GM10266 (cell line): ENCODE measurements around the gene RAB44.
"Not testable (repeated sequence)": the region's sequence is repeated elsewhere in the genome, so short reads cannot be mapped to it uniquely, and the experiment has no call there.

ENCODE experiments used
- DNase-seq: peaks from one replicate; pipeline ENCODE4 v3.0.0; 2012; ENCODE audit errors: extremely low spot score
- TF ChIP-seq, protein P1 (sequence below): IDR thresholded peaks from 2 replicates; pipeline ENCODE4 v1.5.1; 2012; ENCODE audit warnings: mild to moderate bottlenecking, low read depth; ENCODE audit not compliant: control insufficient read depth, insufficient read depth; ENCODE audit errors: missing control alignments

Gene RAB44

DNA sequence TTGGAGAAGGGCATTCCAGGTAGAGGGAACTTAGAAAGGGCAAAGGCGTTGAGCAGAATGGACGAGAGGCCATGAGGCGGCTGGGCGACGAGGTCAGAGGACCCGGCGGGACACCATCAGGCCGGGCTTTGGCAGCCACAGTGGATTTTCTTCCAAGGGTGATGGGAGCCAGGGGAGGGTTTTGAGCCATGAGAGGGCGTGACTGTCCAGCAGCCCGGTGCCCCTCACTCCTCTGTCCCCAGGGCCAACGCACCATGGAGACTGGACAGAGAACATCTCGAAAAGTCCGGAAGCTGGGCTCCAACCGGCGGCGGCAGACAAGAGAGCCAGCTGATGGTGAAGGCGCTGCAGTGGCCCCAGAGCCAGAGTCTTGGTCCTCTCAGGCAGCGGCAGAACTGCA is 6.4 kb downstream of the RAB44 start:
- TF ChIP-seq, protein P1, sequence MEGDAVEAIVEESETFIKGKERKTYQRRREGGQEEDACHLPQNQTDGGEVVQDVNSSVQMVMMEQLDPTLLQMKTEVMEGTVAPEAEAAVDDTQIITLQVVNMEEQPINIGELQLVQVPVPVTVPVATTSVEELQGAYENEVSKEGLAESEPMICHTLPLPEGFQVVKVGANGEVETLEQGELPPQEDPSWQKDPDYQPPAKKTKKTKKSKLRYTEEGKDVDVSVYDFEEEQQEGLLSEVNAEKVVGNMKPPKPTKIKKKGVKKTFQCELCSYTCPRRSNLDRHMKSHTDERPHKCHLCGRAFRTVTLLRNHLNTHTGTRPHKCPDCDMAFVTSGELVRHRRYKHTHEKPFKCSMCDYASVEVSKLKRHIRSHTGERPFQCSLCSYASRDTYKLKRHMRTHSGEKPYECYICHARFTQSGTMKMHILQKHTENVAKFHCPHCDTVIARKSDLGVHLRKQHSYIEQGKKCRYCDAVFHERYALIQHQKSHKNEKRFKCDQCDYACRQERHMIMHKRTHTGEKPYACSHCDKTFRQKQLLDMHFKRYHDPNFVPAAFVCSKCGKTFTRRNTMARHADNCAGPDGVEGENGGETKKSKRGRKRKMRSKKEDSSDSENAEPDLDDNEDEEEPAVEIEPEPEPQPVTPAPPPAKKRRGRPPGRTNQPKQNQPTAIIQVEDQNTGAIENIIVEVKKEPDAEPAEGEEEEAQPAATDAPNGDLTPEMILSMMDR: no peak
- no peak for DNase-seq

DNA sequence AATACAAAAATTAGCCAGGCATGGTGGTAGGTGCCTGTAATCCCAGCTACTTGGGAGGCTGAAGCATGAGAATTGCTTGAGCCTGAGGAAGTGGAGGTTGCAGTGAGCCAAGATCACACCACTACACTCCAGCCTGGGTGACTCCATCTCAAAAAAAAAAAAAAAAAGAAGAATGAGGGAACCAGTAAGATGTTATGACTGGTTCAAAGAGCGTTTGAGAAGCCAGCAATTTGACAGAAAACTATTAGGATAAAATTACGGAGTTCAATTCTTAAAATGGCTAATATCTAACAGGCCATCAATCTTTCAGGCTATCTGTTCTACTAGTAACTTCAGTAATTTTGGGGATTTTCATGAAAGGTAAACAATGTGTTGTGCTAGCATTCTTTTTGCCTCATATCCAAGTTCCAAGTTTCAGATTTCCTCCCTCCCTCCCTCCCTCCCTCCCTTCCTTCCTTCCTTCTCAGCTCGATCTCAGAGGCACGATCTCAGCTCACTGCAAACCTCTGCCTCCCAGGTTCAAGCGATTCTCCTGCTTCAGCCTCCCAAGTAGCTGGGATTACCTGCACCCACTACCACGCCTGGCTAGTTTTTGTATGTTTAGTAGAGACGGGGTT is 7.4 kb downstream of the RAB44 start:
- DNase-seq: not testable (repeated sequence)

GRCh38 chr6:36706339-36706738 is 8.7 kb downstream of the RAB44 start:
- TF ChIP-seq, protein P1: no peak
- DNase-seq: no peak

DNA sequence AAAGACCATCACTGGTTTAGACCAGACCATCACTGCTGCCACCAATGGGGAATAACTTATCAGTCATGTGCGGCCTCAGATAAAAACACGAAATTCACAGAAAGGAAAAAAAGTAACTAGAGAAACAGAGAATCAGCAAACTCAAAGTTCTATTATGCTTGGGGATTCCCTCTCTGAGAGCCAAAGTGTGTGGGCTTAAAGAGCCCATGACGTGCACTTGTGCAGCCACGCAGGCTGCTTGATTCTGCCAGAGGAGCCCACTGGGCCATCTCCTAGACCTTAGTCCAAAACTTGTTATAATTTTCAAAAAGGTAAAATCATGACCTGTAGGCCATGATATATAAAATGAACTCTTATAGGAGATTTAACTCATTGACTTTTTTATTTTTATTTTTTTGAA is 15.2 kb downstream of the RAB44 start:
- TF ChIP-seq, protein P1: no peak
- no peak for DNase-seq

DNA sequence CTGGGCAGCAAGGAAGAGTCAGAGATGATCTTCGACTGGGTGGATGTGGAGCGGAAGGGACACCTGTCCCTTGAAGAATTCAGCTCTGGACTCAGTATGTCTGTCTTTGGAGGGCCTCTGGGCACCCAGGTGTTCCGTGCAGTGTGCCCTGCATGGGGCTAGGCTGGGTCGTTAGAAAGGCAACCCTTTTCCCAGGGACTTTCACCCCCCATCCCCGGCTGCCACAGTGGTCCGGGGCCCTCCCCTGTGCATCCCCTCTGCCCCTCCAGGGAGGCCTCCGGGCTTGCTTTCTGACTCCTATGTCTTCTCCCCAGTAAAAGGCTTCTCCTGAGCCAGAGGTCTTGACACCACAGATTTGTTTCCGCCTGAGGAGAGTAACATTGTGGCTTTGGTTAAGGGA is 16.2 kb downstream of the RAB44 start:
- no peak for DNase-seq
- TF ChIP-seq, protein P1: no peak

GRCh38 chr6:36714511-36714910 is 16.9 kb downstream of the RAB44 start:
- TF ChIP-seq, protein P1: no peak
- DNase-seq: no peak

GRCh38 chr6:36715469-36715868 is 17.8 kb downstream of the RAB44 start:
- TF ChIP-seq, protein P1: no peak

More at GRCh38 chr6:36715469-36715868, 17.8 kb downstream of the RAB44 start:
- no peak for DNase-seq
